Posterior cingulate gyrus (tissue), 11 donors: ENCODE data around the gene CRIP1.

Experiments
- DNase-seq, 10 donors: peaks; one replicate each; pipeline versions ENCODE4 v3.0.0 to v3.0.0-alpha.2; 2020 to 2021; ENCODE audit warnings: mixed read lengths in 3 of 10
- intact Hi-C: fragments of 100-400 bp; cut with DNase I; formaldehyde crosslinking; loops from one replicate; pipeline ENCODE4 v1.15.1; 2023

Gene CRIP1

GRCh38 chr14:105500726-105501101 lies 14.0 kb downstream of the CRIP1 start:
- intact Hi-C loops, result no loop called here
- peak in 3 of 10 donors; percentile 50 to 77 (median 73) for DNase-seq

- intact Hi-C loops, result no loop called here
Observed at GRCh38 chr14:105501504-105502291, 15.0 kb downstream of the CRIP1 start.

GRCh38 chr14:105502446-105503295 lies 16.0 kb downstream of the CRIP1 start:
- intact Hi-C loops, result no loop called here
- DNase-seq, result peak in 4 of 10 donors; percentile 16 to 82 (median 65)

More at GRCh38 chr14:105501504-105502291, 15.0 kb downstream of the CRIP1 start:
- DNase-seq, result peak in 3 of 10 donors; percentile 39 to 69 (median 68)

GRCh38 chr14:105503296-105503640 lies 16.6 kb downstream of the CRIP1 start:
- DNase-seq, result peak in 3 of 10 donors; percentile 24 to 70 (median 35)
- intact Hi-C loops, result no loop called here

- intact Hi-C loops, result no loop called here
- peak in 4 of 10 donors; percentile 24 to 73 (median 45) for DNase-seq
Observed at GRCh38 chr14:105503935-105504692, 17.4 kb downstream of the CRIP1 start.

GRCh38 chr14:105505101-105505500 lies 18.4 kb downstream of the CRIP1 start:
- DNase-seq, result peak in 2 of 10 donors; percentile 37 to 66
- intact Hi-C loops, result no loop called here

GRCh38 chr14:105507247-105507646 lies 20.6 kb downstream of the CRIP1 start:
- intact Hi-C loops, result no loop called here
- peak in 2 of 10 donors; percentile 47 to 69 for DNase-seq

GRCh38 chr14:105508069-105508468 lies 21.4 kb downstream of the CRIP1 start:
- DNase-seq, result peak in 2 of 10 donors; percentile 44 to 63
- intact Hi-C loops, result no loop called here

GRCh38 chr14:105508601-105509000 lies 21.9 kb downstream of the CRIP1 start:
- DNase-seq, result peak in 2 of 10 donors; percentile 20 to 42
- intact Hi-C loops, result no loop called here

- DNase-seq, result peak in 1 of 10 donors; percentile 22
Observed at GRCh38 chr14:105517096-105517495, 30.4 kb downstream of the CRIP1 start.

GRCh38 chr14:105519946-105520698 lies 33.4 kb downstream of the CRIP1 start:
- intact Hi-C loops, result no loop called here
- no peak for DNase-seq

More at GRCh38 chr14:105517096-105517495, 30.4 kb downstream of the CRIP1 start:
- intact Hi-C loops, result no loop called here

- peak in 2 of 10 donors; percentile 47 to 49 for DNase-seq
- intact Hi-C loops, result no loop called here
Observed at GRCh38 chr14:105525326-105525725, 38.6 kb downstream of the CRIP1 start.

- intact Hi-C loops, result no loop called here
- peak in 8 of 10 donors; percentile 22 to 95 (median 63) for DNase-seq
Observed at GRCh38 chr14:105525861-105526775, 39.4 kb downstream of the CRIP1 start, which contains the start of gene TMEM121. TSS of gene TMEM121 (plus strand) at chr14:105526583. CDS start at chr14:105528835, 2,252 bp downstream.

GRCh38 chr14:105526776-105527380 lies 40.2 kb downstream of the CRIP1 start:
- intact Hi-C loops, result no loop called here
- DNase-seq, result peak in 1 of 10 donors; percentile 82

GRCh38 chr14:105527381-105527825 lies 40.7 kb downstream of the CRIP1 start:
- intact Hi-C loops, result no loop called here
- DNase-seq, result no peak

- intact Hi-C loops, result loop anchor here (1.0 kb wide), 3 partner anchors 38 to 158 kb away; no protein-coding TSS in a partner anchor
Observed at GRCh38 chr14:105527826-105528585, 41.3 kb downstream of the CRIP1 start.

More at GRCh38 chr14:105527826-105528585, 41.3 kb downstream of the CRIP1 start:
- peak; percentile 69 to 97 (median 82) for DNase-seq
